GM12878 (cell line): ENCODE measurements around the gene CISTR. TPM values are rescaled to one million over a fixed set of nuclear protein-coding genes. Genes with fewer than 3 reads are reported as not detected.

Source experiments
- ATAC-seq: fragments of 200-7000 bp; cut with Tn5 transposase; 3 replicates; pipeline ENCODE4 v1.9.1; 2020; ENCODE audit warnings: mild to moderate bottlenecking, moderate library complexity
- BruUV-seq: library from RNA; stranded (reverse); fragments of 400-500 nt; replicated peaks from 2 replicates; lab custom pipeline; 2021; lab: Mats Ljungman, UMichigan
- CTCF ChIA-PET: fragments of 300-600 bp; sonication (Branson Sonifier 250); formaldehyde crosslinking; extraction: SDS; loops from one replicate; lab custom pipeline; 2021; ENCODE audit warnings: inconsistent platforms; lab: Yijun Ruan, JAX
- POLR2A ChIA-PET: fragments of 350-600 bp; formaldehyde crosslinking; extraction: SDS; loops from one replicate; lab custom pipeline; 2021; ENCODE audit warnings: inconsistent platforms; lab: Charles Lee
- RAD21 ChIA-PET: fragments of 300-600 bp; sonication (Branson Sonifier 250); formaldehyde crosslinking; loops from one replicate; lab custom pipeline; 2023; ENCODE audit warnings: antibody characterized with exemption; ENCODE audit not compliant: unreplicated experiment; lab: Charles Lee
- SMC1A ChIA-PET: fragments of 300-600 bp; sonication (Branson Sonifier 250); formaldehyde crosslinking; loops from one replicate; lab custom pipeline; 2023; ENCODE audit not compliant: unreplicated experiment, uncharacterized antibody; lab: Charles Lee
- DNase-seq: peaks from one replicate; pipeline ENCODE4 v3.0.0-alpha.2; 2011; ENCODE audit warnings: low read depth, low spot score
- FAIRE-seq: peaks from 3 replicates; lab custom pipeline; 2011; peaks lifted over from hg19 to GRCh38; lab: Jason Lieb, UNC
- H2AFZ ChIP-seq: 2 replicates; pipeline ENCODE4 v1.6.0; 2011; ENCODE audit warnings: low read depth, low read length, control low read depth; ENCODE audit not compliant: control insufficient read depth
- H3K27ac ChIP-seq: 2 replicates; pipeline ENCODE4 v1.5.1; 2011; ENCODE audit warnings: control low read depth; ENCODE audit not compliant: control insufficient read depth, insufficient read depth
- H3K27me3 ChIP-seq, 2 experiments: replicated peaks in 1 of 2; 2 replicates each; pipeline versions ENCODE4 v1.6.0 to v1.6.1; 2011; ENCODE audit warnings: low read length in 1 of 2; ENCODE audit not compliant: control insufficient read depth in 2 of 2, insufficient read depth in 2 of 2
- H3K36me3 ChIP-seq, 2 experiments: 2 replicates each; pipeline ENCODE4 v1.5.1; 2011; ENCODE audit warnings: low read length in 1 of 2; ENCODE audit not compliant: control insufficient read depth in 2 of 2, insufficient read depth in 2 of 2
- H3K4me1 ChIP-seq: 2 replicates; pipeline ENCODE4 v1.6.1; 2011; ENCODE audit warnings: mild to moderate bottlenecking, low read length, moderate library complexity, mixed read lengths; ENCODE audit not compliant: control insufficient read depth, insufficient read depth
- H3K4me2 ChIP-seq: 2 replicates; pipeline ENCODE4 v1.6.0; 2011; ENCODE audit warnings: control low read depth; ENCODE audit not compliant: control insufficient read depth, insufficient read depth
- H3K4me3 ChIP-seq: fragments of 200-600 bp; sonication (generic); 2 replicates; pipeline ENCODE4 v1.5.1; 2016
- H3K79me2 ChIP-seq: 2 replicates; pipeline ENCODE4 v1.6.0; 2011; ENCODE audit warnings: low read length; ENCODE audit not compliant: control insufficient read depth, insufficient read depth
- H3K9ac ChIP-seq: 2 replicates; pipeline ENCODE4 v1.8.0; 2011; ENCODE audit warnings: low read length, control low read depth, mixed read lengths; ENCODE audit not compliant: control insufficient read depth, insufficient read depth
- H3K9me3 ChIP-seq: replicated peaks from 3 replicates; pipeline ENCODE4 v1.5.1; 2011; ENCODE audit warnings: mild to moderate bottlenecking, low read length; ENCODE audit not compliant: control insufficient read depth, insufficient read depth
- H4K20me1 ChIP-seq: 2 replicates; pipeline ENCODE4 v1.6.0; 2011; ENCODE audit not compliant: control insufficient read depth, insufficient read depth
- DPF2 ChIP-seq: fragments of 450-650 bp; IDR thresholded peaks from 2 replicates; pipeline ENCODE4 v1.6.1; 2017; ENCODE audit warnings: mild to moderate bottlenecking
- MEF2B ChIP-seq: fragments of 450-650 bp; IDR thresholded peaks from 2 replicates; pipeline ENCODE4 v1.6.1; 2018; ENCODE audit warnings: mild to moderate bottlenecking, moderate library complexity; ENCODE audit not compliant: partially characterized antibody, poor library complexity, severe bottlenecking
- NBN ChIP-seq: fragments of 450-650 bp; IDR thresholded peaks from 2 replicates; pipeline ENCODE4 v1.6.1; 2016
- NFIC ChIP-seq: IDR thresholded peaks from 2 replicates; pipeline ENCODE4 v1.6.1; 2012; ENCODE audit warnings: low read depth, mild to moderate bottlenecking, inconsistent platforms, low read length, moderate library complexity
- POLR2AphosphoS2 ChIP-seq: IDR thresholded peaks from 2 replicates; pipeline ENCODE4 v1.6.1; 2011; ENCODE audit warnings: low read depth, mild to moderate bottlenecking, low read length, improper control_type of control experiment, moderate library complexity
- PRDM15 ChIP-seq: fragments of 450-650 bp; formaldehyde crosslinking; IDR thresholded peaks from 2 replicates; pipeline ENCODE4 v1.4.0; 2020; ENCODE audit warnings: mild to moderate bottlenecking, moderate library complexity
- RAD21 ChIP-seq: IDR thresholded peaks from 2 replicates; pipeline ENCODE4 v1.6.1; 2011; ENCODE audit warnings: mild to moderate bottlenecking, low read depth, low read length, moderate library complexity; ENCODE audit not compliant: insufficient read depth
- RB1 ChIP-seq: fragments of 450-650 bp; formaldehyde crosslinking; IDR thresholded peaks from 2 replicates; pipeline ENCODE4 v1.6.1; 2017; ENCODE audit warnings: mild to moderate bottlenecking, borderline replicate concordance
- RBBP5 ChIP-seq: fragments of 200-600 bp; sonication (generic); conservative IDR thresholded peaks from 2 replicates; pipeline ENCODE4 v1.6.1; 2016
- SMAD5 ChIP-seq: IDR thresholded peaks from 2 replicates; pipeline ENCODE4 v1.6.1; 2016; ENCODE audit warnings: antibody characterized with exemption, low read depth
- SMC3 ChIP-seq: IDR thresholded peaks from 2 replicates; pipeline ENCODE4 v1.6.1; 2011; ENCODE audit warnings: low read length, improper control_type of control experiment, borderline replicate concordance
- WRNIP1 ChIP-seq: IDR thresholded peaks from 2 replicates; pipeline ENCODE4 v1.6.1; 2011; ENCODE audit warnings: low read depth, low read length, improper control_type of control experiment, borderline replicate concordance
- ZNF207 ChIP-seq: fragments of 450-650 bp; IDR thresholded peaks from 2 replicates; pipeline ENCODE4 v1.6.1; 2014; ENCODE audit warnings: antibody characterized with exemption, mild to moderate bottlenecking, borderline replicate concordance
- WGBS: methylation state at CpG from one replicate; pipeline ENCODE4 v1.1.6; 2016; ENCODE audit warnings: low lambda C conversion rate; ENCODE audit not compliant: insufficient replicate concordance, insufficient coverage; ENCODE audit errors: missing lambda C conversion rate; 5-methylcytosine and 5-hydroxymethylcytosine counted together
- in situ Hi-C: fragments of 300-500 bp; cut with MboI; formaldehyde crosslinking; loops from 9 replicates; pipeline ENCODE4 v1.14.3; 2018; ENCODE audit warnings: mixed read lengths
- intact Hi-C: fragments of 100-400 bp; cut with micrococcal nuclease; formaldehyde crosslinking; loops from one replicate; pipeline ENCODE4 v1.14.2; 2022; ENCODE audit not compliant: unreplicated experiment
- polyA plus RNA-seq, 11 experiments: library from polyadenylated mRNA; depleted of rRNA in 4 of 11; unstranded in 6 of 11; stranded (reverse) in 5 of 11; fragments of >200 nt; fragmentation: Nextera tagmentation in 4 of 11; fragmentation: Illumina TruSeq in 1 of 11; extraction: Ambion mirVana in 4 of 11; extraction: Trizol in 1 of 11; gene quantifications; 1 replicate in 1 of 11; 2 replicates in 10 of 11; pipeline versions ENCODE4 v1.2.1 to v1.2.3, GENCODE V29; 2011 to 2016; ENCODE audit warnings: inconsistent platforms in 2 of 11, missing spikeins in 2 of 11, low read depth in 1 of 11
- total RNA-seq, 4 experiments: library from RNA; depleted of rRNA in 3 of 4; stranded (reverse); fragments of >200 nt in 3 of 4; fragmentation: Illumina TruSeq in 1 of 4; extraction: Trizol in 1 of 4; gene quantifications; 2 replicates each; pipeline versions ENCODE4 v1.2.1 to v1.2.3, GENCODE V29; 2013 to 2021

The CISTR gene
- total and polyA plus RNA-seq, 10 of the 15 experiments (the other 5 are each of a cell fraction or from before 2014, with no cell fraction given): 0.26 TPM; not detected in 9

- intact Hi-C loops: loop anchor here (1.0 kb wide), 1 partner anchor 42 kb away; no protein-coding TSS in a partner anchor
- Histone ChIP-seq H3K79me2 (no peaks in the 10 kb centered on the region), H3K36me3 (no peaks in the 10 kb centered on the region), H3K4me3 (no peak overlapping the region), H3K9ac (no peak overlapping the region), H3K9me3 (no peaks in the 10 kb centered on the region), H3K4me1 (peaks cover 3% of the 10 kb centered on the region), H3K27ac (no peak overlapping the region), H3K27me3 (peaks cover 9 to 21% of the 10 kb centered on the region in 2 experiments), H3K4me2 (0 out of 2 replicates have a peak overlapping the region, but pooled peaks have one; percentile 30), H2AFZ (peak overlapping the region; percentile 90), H4K20me1 (no peaks in the 10 kb centered on the region)
- DNase-seq: no peak
- ATAC-seq: peak; percentile 77
- in situ Hi-C loops: loop anchor here (5.0 kb wide), 2 partner anchors 41 to 201 kb away; no protein-coding TSS in a partner anchor
- ChIA-PET CTCF (interaction anchor here (0.6 to 10.2 kb wide), 37 partner anchors 14 to 508 kb away, joined by 3 to 459 read pairs (median 3); partner anchors contain the start of genes ATP5MC2, CALCOCO1, CISTR and MAP3K12), POLR2A (interaction anchor here (0.5 to 1.2 kb wide), 5 partner anchors 13 to 201 kb away, joined by 3 to 8 read pairs (median 4); no protein-coding TSS in a partner anchor), RAD21 (interaction anchor here (0.6 to 6.1 kb wide), 20 partner anchors 8 to 274 kb away, joined by 3 to 129 read pairs (median 6); partner anchors contain the start of genes ATP5MC2, CALCOCO1 and CISTR), SMC1A (interaction anchor here (0.6 to 9.8 kb wide), 24 partner anchors 10 to 234 kb away, joined by 3 to 156 read pairs (median 4); partner anchors contain the start of gene CALCOCO1)
- BruUV-seq: no TSS peak
- 12% methylated on average over 16 of the region's 16 CpGs for WGBS
- FAIRE-seq: peak; percentile 88
- TF ChIP-seq SMAD5 (no peak), RB1 (0 out of 2 replicates have a peak, but pooled peaks have one; percentile 31), NFIC (no peak), PRDM15 (CRISPR knock-in tag) (no peak), RAD21 (peak; percentile 75), DPF2 (no peak), WRNIP1 (no peak), POLR2AphosphoS2 (no peak), MEF2B (no peak), SMC3 (peak; percentile 88), NBN (0 out of 2 replicates have a peak, but pooled peaks have one; percentile 49), ZNF207 (peak; percentile 33; the same call in 1 of the 2 replicates), RBBP5 (no peak)
These were observed 8.3 kb downstream of the CISTR start for GRCh38 chr12:53743266-53744129.
